Stimulated activated CD8-positive, alpha-beta memory T cell treated with anti-CD3 and anti-CD28 coated beads, Interleukin-4, amount 100 ng/mL, for 1 hour (primary cell): ENCODE data around the gene ZNF772.

ENCODE experiments used
- DNase-seq, 2 donors: peaks; one replicate each; pipeline ENCODE4 v3.0.0-alpha.2; 2020; ENCODE audit warnings: low read depth in 2 of 2, low spot score in 1 of 2

ZNF772 gene

DNA sequence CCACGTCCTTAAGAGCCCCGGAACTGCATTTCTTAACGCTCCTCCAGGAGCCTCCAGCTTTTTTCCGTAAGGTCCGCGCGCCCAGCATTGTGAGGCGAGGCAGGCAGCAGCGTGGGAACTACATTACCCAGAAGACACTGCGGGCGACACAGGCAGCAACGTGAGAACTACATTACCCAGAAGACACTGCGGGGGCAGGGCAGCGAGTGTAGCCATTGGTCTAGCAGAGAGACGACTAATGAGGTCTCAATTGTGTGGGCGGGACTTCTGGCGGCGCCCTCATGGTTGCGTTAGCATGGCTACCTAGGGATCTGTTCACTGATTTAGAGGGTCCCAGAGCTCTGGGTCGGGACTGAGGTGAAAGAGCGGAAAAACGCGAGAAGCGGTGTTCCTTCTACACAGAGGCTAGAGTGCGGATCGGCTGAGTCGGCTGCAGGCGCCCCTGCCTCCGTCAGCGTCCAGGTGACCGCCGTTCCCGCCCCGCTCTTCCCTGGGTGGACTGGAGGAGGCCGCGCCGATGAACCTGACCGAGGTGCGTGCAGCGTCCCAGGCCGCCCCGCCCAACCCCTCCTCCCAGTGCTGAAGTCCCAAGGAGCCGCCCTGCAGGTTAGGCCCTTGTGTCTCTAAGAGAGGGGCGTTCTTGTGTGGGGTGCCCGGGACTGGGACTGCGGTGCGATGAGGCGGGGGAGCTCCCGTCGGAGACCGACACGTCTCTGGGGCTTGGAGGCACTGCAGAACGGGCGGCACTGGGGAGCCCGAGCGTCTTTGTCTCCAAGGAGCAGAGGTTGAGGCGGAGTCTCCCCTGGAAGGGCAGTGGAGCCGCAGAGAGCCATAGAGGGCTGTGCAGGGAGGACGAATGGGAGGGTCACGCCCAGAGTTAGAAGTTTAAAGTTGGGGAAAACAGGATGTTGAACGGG is 42.0 kb downstream of the ZNF772 start, which contains the start of gene ZNF749:
Gene ZNF749 (plus strand): TSS at position 264 of the 917 bp plus-strand sequence. CDS start 254 bp downstream, at position 518.
- DNase-seq, result peak; percentile 81 to 91

GRCh38 chr19:57434386-57435061 is 42.8 kb downstream of the ZNF772 start:
- DNase-seq, result no peak

DNA sequence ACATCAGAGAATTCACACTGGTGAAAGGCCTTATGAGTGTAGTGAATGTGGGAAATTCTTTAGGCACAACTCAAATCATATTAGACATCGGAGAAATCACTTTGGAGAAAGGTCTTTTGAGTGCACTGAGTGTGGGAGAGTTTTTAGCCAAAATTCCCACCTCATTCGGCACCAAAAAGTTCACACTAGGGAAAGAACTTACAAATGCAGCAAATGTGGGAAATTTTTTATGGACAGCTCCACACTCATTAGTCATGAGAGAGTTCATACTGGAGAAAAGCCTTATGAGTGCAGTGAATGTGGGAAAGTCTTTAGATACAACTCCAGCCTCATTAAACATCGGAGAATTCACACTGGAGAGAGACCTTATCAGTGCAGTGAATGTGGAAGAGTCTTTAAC is 56.3 kb downstream of the ZNF772 start:
- no peak for DNase-seq

DNA sequence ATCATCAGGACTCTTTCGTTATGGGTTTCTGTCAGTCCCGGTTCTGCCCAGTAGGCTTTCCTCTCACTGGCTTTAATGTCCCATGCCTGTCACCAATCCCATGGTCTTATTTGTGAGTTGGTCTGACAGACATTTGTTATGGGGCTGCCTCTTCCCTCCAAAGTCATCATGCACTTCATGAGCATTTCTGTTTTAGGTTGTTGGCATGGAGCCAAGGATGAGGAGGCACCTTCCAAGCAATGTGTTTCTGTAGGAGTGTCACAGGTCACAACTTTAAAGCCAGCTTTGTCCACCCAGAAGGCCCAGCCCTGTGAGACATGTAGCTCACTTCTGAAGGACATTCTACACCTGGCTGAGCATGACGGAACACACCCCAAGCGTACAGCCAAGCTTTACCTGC is 57.9 kb downstream of the ZNF772 start:
- DNase-seq, result no peak
